CD4-positive, alpha-beta T cell (primary cell): Measurements from ENCODE around the gene PACSIN2. TPM values are rescaled to one million over a fixed set of nuclear protein-coding genes. Genes with fewer than 3 reads are reported as not detected.
"Not testable (repeated sequence)": the region's sequence is repeated elsewhere in the genome, so short reads cannot be mapped to it uniquely, and the experiment has no call there.

Source experiments
- ATAC-seq: fragments of 200-7000 bp; cut with Tn5 transposase; one replicate; pipeline ENCODE4 v1.10.0; 2022; ENCODE audit warnings: mild to moderate bottlenecking; ENCODE audit not compliant: poor library complexity
- CTCF ChIA-PET: fragments of 350-600 bp; sonication (Branson Sonifier 250); formaldehyde crosslinking; loops from one replicate; lab custom pipeline; 2021; ENCODE audit warnings: antibody characterized with exemption, inconsistent platforms; lab: Charles Lee
- POLR2A ChIA-PET: fragments of 350-600 bp; sonication (Branson Sonifier 250); formaldehyde crosslinking; loops from one replicate; lab custom pipeline; 2021; ENCODE audit warnings: antibody characterized with exemption, inconsistent platforms; lab: Charles Lee
- DNase-seq, 14 experiments: peaks; one replicate each; pipeline ENCODE4 v3.0.0-alpha.2; 2013 to 2020; ENCODE audit warnings: mixed read lengths in 2 of 14
- H3K27ac ChIP-seq, 2 donors: one replicate each; pipeline versions ENCODE4 v1.5.1 to v1.7.0; 2013; ENCODE audit warnings: low read length in 2 of 2, low read depth in 1 of 2, mild to moderate bottlenecking in 1 of 2
- H3K27me3 ChIP-seq, 2 experiments: 1 replicate in 1 of 2; 2 replicates in 1 of 2; pipeline versions ENCODE4 v1.6.1 to v1.7.0; 2013; ENCODE audit warnings: low read length in 2 of 2, control low read depth in 1 of 2, mild to moderate bottlenecking in 1 of 2, moderate library complexity in 1 of 2; ENCODE audit not compliant: insufficient read depth in 2 of 2, control insufficient read depth in 1 of 2
- H3K36me3 ChIP-seq: one replicate; pipeline ENCODE4 v1.6.1; 2013; ENCODE audit warnings: low read length, control low read depth; ENCODE audit not compliant: insufficient read depth
- H3K4me1 ChIP-seq: one replicate; pipeline ENCODE4 v1.6.1; 2013; ENCODE audit warnings: low read length, control low read depth; ENCODE audit not compliant: insufficient read depth
- H3K4me3 ChIP-seq: one replicate; pipeline ENCODE4 v1.5.1; 2013; ENCODE audit warnings: mild to moderate bottlenecking, low read length, moderate library complexity
- H3K9me3 ChIP-seq, 2 experiments: 1 replicate in 1 of 2; 2 replicates in 1 of 2; pipeline versions ENCODE4 v1.6.1 to v1.7.0; 2013; ENCODE audit warnings: low read length in 2 of 2, mild to moderate bottlenecking in 2 of 2, control low read depth in 1 of 2, moderate library complexity in 1 of 2; ENCODE audit not compliant: control insufficient read depth in 1 of 2, insufficient read depth in 1 of 2
- H3K27ac Mint-ChIP-seq: one replicate; pipeline ENCODE4 v1.8.0; 2020; ENCODE audit warnings: mixed read lengths
- H3K27me3 Mint-ChIP-seq: one replicate; pipeline ENCODE4 v1.8.0; 2021; ENCODE audit warnings: mixed read lengths
- H3K36me3 Mint-ChIP-seq: one replicate; pipeline ENCODE4 v1.8.0; 2021; ENCODE audit warnings: low read depth, mixed read lengths
- H3K4me1 Mint-ChIP-seq: one replicate; pipeline ENCODE4 v1.8.0; 2021; ENCODE audit warnings: low read depth, mixed read lengths
- H3K4me3 Mint-ChIP-seq: one replicate; pipeline ENCODE4 v1.8.0; 2020; ENCODE audit warnings: mild to moderate bottlenecking, mixed read lengths
- H3K9me3 Mint-ChIP-seq: one replicate; pipeline ENCODE4 v1.8.0; 2020; ENCODE audit warnings: mixed read lengths
- CTCF ChIP-seq: fragments of 200-600 bp; IDR thresholded peaks from one replicate; pipeline ENCODE4 v1.8.0; 2022; ENCODE audit warnings: antibody characterized with exemption, mild to moderate bottlenecking
- intact Hi-C, 2 experiments: fragments of 100-400 bp; cut with DNase I in 1 of 2; cut with micrococcal nuclease in 1 of 2; formaldehyde crosslinking; loops; one replicate each; pipeline versions ENCODE4 v1.15.1 to v1.9.0; 2023 to 2025; cut with DNase I, micrococcal nuclease
- total RNA-seq, 174 experiments: library from RNA in 2 of 174; stranded (reverse) in 2 of 174; gene quantifications; one replicate each; pipeline ENCODE4 v1.2.3 and lab custom pipeline; 2021 to 2026

PACSIN2 gene
- total RNA-seq, 2 experiments from 2014 or later = 23.3 to 25.5 TPM

- ATAC-seq (no peak), DNase-seq (peak in 2 of 14 experiments; percentile 30 to 40)
- peaks cover 25% of the 10 kb centered on the region for H3K36me3 Mint-ChIP-seq
- Histone ChIP-seq H3K27me3 (no peaks in the 10 kb centered on the region), H3K4me3 (no peak overlapping the region), H3K27ac (no peak overlapping the region), H3K36me3 (no peaks in the 10 kb centered on the region), H3K9me3 (peaks cover 0 to 3% of the 10 kb centered on the region in 2 experiments), H3K4me1 (peaks cover 5% of the 10 kb centered on the region)
- ChIA-PET CTCF (no interaction called here), POLR2A (no interaction called here)
- H3K27me3 Mint-ChIP-seq = no peaks in the 10 kb centered on the region
- intact Hi-C loops = no loop called here
- H3K27ac Mint-ChIP-seq = no peak overlapping the region
- no peak for TF ChIP-seq CTCF
- no peaks in the 10 kb centered on the region for H3K9me3 Mint-ChIP-seq
- no peak overlapping the region for H3K4me3 Mint-ChIP-seq
- peaks cover 30% of the 10 kb centered on the region for H3K4me1 Mint-ChIP-seq
These were observed 42.1 kb downstream of the PACSIN2 start for GRCh38 chr22:42972649-42973535.

GRCh38 chr22:42971473-42971860, 43.5 kb downstream of the PACSIN2 start:
- POLR2A ChIA-PET, intact Hi-C loops, H3K27ac ChIP-seq, H3K36me3 ChIP-seq, ATAC-seq, H3K27ac Mint-ChIP-seq, DNase-seq, H3K27me3 Mint-ChIP-seq, H3K9me3 Mint-ChIP-seq, H3K4me3 Mint-ChIP-seq, CTCF ChIA-PET, H3K4me1 ChIP-seq, H3K4me3 ChIP-seq, H3K27me3 ChIP-seq, H3K9me3 ChIP-seq: not testable (repeated sequence)
- peaks cover 30% of the 10 kb centered on the region for H3K4me1 Mint-ChIP-seq
- H3K36me3 Mint-ChIP-seq = peaks cover 28% of the 10 kb centered on the region

GRCh38 chr22:42970029-42970428, 44.9 kb downstream of the PACSIN2 start:
- H3K4me3 Mint-ChIP-seq = no peak overlapping the region
- H3K27me3 ChIP-seq = no peaks in the 10 kb centered on the region
- H3K36me3 Mint-ChIP-seq = peaks cover 32% of the 10 kb centered on the region
- ATAC-seq (no peak), DNase-seq (no peak)
- peaks cover 9% of the 10 kb centered on the region for H3K4me1 ChIP-seq
- no peaks in the 10 kb centered on the region for H3K9me3 Mint-ChIP-seq
- H3K9me3 ChIP-seq = peaks cover 0 to 3% of the 10 kb centered on the region in 2 experiments
- intact Hi-C loops = no loop called here
- ChIA-PET CTCF (no interaction called here), POLR2A (no interaction called here)
- no peaks in the 10 kb centered on the region for H3K27me3 Mint-ChIP-seq
- no peak overlapping the region for H3K27ac ChIP-seq
- H3K4me1 Mint-ChIP-seq = peaks cover 26% of the 10 kb centered on the region
- H3K36me3 ChIP-seq = no peaks in the 10 kb centered on the region
- no peak overlapping the region for H3K27ac Mint-ChIP-seq
- H3K4me3 ChIP-seq = no peak overlapping the region
- TF ChIP-seq CTCF = no peak
